Adrenal gland (tissue), 5 donors: ENCODE data around the gene RYR1.

ENCODE experiments used
- CTCF ChIP-seq, 6 experiments: fragments of 450-650 bp in 4 of 6; fragments of 200-600 bp in 2 of 6; sonication (generic) in 1 of 6; IDR thresholded peaks; 1 replicate in 5 of 6; 2 replicates in 1 of 6; pipeline versions ENCODE4 v1.5.1 to v1.8.0; 2016 to 2021; ENCODE audit warnings: antibody characterized with exemption in 6 of 6, mild to moderate bottlenecking in 2 of 6, moderate library complexity in 1 of 6
- POLR2A ChIP-seq, 2 donors: fragments of 450-650 bp; IDR thresholded peaks; one replicate each; pipeline ENCODE4 v1.6.1; 2017; ENCODE audit warnings: antibody characterized with exemption in 2 of 2, mild to moderate bottlenecking in 2 of 2, moderate library complexity in 1 of 2
- donor health status: DM: no; HTN: no; CAD: no.

GRCh38 chr19:38551450-38551813, 117.9 kb downstream of the RYR1 start:
- TF ChIP-seq CTCF (IDR thresholded peaks at IDR 0.05) (no peak), POLR2A (IDR thresholded peaks at IDR 0.05) (no peak)
